Myocyte (in vitro differentiated cells): ENCODE data around the gene SDHC. TPM values are rescaled to one million over a fixed set of nuclear protein-coding genes. Genes with fewer than 3 reads are reported as not detected.

Source experiments
- DNase-seq: peaks from one replicate; pipeline ENCODE4 v3.0.0-alpha.2; 2012; ENCODE audit warnings: low read depth
- polyA plus RNA-seq: library from polyadenylated mRNA; unstranded; fragments of >200 nt; gene quantifications from one replicate; pipeline ENCODE4 v1.2.1, GENCODE V29; 2012; ENCODE audit warnings: missing spikeins
- total RNA-seq: library from RNA; depleted of rRNA; stranded (reverse); fragments of >200 nt; gene quantifications from 2 replicates; pipeline ENCODE4 v1.2.3, GENCODE V29; 2014

The SDHC gene, protein sequence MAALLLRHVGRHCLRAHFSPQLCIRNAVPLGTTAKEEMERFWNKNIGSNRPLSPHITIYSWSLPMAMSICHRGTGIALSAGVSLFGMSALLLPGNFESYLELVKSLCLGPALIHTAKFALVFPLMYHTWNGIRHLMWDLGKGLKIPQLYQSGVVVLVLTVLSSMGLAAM
- 17.8 and 40.5 TPM in 2 replicates for total RNA-seq
- 273 TPM for polyA plus RNA-seq

DNA sequence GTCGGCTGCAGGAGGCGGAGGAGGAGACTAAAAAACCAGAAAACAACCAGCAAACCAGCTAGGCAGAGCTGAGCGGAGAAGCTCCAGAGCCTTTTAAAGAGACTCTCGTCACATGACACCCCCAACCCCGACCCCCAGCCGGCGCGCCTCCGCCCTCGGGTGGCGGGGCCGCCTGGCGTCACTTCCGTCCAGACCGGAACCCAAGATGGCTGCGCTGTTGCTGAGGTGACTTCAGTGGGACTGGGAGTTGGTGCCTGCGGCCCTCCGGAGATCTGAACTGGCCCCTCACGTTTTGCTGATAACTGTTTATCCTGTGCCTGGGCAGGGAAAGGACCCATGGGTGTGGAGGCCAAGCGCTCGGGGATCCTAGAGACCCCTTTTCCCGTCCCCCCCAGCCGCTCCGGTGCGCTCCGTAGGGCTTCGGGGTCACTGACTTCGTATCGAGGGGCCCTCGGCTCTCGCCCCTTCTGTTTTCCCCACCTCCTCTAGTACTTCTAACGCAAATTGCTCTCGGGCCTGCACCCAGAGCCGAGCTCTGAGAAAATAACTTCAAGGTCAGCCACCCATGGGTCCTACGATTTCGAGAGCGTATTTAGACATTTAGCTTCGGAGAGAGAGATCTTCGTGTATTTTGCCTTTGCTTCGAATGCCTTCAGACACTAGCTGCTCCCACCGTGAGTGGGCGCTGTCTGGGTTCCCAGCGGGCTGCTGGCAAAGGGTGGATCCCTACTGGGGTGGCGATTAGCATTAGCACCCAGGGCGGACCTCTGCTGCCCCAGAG lies at the start of gene SDHC:
Gene SDHC (plus strand): TSS at position 181 of the 781 bp plus-strand sequence. CDS start 25 bp downstream, at position 206.
- DNase-seq, result peak; percentile 92

DNA sequence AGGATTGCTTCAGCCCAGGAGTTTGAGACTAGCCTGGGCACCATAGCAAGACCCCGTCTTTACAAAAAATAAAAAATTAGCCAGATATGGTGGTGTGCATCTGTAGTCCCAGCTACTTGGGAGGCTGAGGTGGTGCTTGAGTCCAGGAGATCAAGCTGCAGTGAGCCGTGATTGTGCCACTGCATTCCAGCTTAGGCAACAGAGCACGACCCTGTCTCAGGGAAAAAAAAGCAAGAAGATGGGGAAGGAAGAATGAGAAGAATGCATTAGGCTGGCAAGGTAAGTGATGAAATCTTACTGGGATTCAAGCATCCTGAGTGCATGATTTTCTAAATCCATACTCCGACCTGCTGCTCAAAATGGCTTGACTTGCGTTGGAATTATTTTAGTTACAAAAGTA lies 48.9 kb upstream of the SDHC start:
- no peak for DNase-seq

DNA sequence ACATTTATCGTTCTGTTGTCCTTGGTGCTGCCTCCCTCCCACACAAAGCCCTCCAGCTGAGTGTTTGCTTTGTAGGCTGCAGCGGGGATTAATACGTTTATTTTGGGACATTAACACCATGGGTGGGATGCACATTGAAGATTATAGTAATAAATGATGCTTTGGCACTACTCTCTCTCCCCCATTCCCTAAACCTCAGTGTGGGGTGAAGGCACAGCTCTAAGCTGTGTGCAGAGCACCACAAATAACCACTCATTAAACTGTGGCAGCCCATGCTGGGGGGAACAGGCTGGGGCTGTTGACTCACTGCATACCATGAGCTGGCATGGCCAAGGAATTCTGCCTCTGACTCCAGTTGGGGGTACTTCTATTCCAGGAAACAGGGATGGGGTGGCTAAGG lies 48.0 kb upstream of the SDHC start:
- peak; percentile 62 for DNase-seq

DNA sequence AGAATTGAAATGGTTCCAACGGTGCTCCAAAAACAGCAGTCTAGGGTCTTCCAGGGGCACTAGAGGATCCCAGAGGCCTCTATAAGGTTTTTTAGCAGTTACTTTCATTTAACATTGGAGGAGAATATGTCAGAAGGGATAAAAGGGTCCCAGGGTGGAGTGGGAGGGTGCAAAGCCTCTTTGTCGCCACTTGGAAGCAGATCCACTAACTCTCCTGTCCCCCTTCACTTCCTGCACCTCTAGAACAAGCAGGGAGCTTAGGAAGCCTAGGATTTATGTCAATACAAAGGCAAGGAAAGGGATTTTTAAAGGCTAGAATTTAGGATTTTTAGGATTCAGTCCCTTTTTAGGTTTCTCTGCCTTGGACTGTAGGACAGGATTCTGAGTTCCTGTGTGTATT lies 47.3 kb upstream of the SDHC start:
- no peak for DNase-seq

DNA sequence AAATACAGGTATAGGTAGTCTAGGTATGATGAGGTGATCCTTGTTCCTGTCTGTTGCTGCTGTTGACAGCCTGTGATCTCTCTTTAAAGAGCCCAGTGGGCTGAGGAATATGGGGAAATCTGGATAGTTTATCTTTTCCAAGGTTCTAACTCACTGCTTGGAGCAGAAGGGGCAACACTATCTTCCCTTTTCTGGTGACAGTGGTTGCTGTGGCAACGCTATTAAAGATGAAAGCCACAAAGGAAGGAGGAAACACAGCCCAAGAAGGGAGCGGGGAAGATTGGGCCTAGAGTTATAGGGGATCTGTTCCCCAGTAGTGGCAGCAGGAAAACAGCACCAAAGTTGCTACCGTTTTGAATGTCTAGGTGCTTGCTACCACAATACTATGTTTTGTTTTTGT lies 46.9 kb upstream of the SDHC start:
- no peak for DNase-seq

DNA sequence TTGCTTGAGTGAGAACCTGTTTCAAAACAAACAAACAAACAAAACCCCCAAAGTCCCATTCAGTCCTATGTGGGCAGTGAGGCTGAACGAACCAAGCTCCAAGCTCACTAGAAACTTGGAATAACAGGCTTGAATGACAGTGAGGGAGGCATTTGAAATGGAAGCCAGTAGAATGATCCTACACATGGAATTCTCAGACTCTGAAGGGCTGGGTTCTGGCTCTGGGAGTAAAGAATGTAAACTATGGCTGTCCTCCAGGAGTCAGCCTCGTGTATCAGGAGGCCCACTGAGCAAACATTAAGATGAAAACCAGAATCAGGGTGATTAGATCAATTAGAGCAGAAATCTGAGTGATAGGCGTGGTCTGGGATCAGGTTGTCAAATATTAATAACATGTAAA lies 40.8 kb upstream of the SDHC start:
- no peak for DNase-seq

DNA sequence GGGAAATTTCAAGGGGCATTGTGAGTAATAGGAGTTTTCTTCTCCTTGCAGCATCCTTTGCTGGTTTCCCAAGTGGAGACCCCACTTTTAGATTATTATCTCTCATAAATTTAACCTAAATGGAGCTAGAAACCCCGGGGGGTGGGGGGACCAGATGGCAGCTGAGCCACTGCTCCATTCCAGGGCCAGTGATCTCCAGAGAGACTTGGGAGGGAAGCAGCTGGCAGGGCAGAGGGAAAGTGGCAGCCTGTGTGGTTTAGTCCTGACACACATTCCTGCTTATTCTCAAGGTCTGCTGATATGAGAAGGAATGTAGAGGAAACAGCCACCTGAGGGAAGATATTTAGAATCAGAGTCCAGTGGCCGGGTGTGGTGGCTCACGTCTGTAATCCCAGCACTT lies 39.3 kb upstream of the SDHC start:
- peak; percentile 63 for DNase-seq

DNA sequence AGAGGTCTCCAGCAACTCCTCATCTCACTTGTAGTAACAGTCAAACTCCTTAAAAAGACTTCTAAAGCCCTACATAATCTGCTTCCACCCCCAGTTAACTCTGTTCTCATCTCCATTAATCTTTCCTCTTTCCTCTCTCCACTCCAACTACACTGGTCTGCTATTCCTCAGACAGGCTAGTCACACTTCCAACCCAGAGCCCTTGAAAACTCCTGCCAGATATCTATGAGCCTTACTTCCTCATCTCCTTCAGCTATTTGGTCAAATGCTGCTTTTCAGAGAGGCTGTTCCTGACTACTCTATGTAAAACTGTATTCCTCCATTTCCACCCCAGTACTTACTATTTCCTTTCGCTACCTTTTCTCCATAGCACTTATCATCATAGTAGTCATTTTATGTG lies 31.2 kb upstream of the SDHC start:
- no peak for DNase-seq

DNA sequence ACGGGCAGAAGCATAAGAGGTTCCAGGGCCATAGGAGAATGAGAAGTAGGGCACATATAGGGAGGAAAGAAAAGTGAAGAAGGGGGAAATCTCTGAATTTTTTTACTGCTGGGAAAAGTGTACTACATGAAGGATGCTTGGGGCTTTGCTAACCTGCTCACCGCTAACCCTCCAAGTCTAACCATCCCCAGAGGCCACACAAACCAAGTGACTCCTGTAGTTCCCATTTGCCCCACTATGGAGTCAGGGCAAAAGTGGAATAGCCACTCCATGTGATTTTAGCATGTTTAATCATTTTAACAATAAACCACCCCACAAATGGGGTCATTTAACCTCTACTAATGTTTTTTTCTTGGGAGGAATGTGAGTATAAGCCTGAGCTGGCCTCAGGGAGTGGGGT lies 29.1 kb upstream of the SDHC start:
- no peak for DNase-seq

DNA sequence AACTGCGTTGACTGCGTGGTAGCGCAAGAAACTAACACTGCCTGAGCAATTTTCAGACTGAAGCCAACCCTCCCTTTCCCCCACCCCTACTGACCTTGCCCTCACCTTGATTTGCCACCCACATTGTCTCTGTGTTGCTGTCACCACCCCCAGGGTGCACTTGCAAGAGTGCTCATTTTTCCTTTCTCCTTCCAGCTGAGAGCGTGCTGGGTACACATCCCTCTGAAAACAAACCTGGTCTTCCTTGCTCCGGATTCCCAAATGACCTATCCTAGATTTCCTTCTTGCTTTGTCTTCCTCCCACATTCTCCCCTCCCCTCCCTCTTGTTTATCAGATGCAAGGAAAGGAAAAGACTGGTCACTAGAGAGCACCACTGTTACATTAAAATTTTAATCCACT lies 28.7 kb upstream of the SDHC start:
- no peak for DNase-seq

DNA sequence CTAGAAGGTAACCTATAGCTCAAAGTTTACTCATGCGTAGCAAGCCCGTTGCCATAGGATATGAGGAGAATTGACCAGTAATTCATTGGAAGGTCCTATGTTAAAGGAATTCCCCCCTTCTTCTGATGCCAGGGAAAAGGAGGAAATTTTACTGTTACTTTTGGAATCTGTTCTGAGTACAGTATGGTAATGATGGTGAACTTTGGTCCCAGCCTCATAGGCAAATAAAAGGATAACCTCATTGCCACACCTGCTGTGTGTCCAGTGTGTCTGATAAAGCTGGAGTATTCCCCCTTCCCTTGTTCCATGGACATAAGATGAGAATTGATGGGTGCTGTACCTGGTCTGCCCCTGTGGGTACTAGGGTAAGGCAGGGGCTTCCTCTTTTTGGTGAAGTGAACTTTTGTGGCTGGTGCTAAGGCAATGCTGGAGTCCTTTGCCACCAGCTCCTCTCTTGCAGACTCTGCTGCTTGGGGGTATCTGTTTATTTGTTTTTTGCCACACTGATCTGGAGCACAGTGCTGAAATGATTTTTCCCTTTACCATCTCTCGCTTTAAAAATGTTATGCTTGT lies 26.6 kb upstream of the SDHC start:
- no peak for DNase-seq

DNA sequence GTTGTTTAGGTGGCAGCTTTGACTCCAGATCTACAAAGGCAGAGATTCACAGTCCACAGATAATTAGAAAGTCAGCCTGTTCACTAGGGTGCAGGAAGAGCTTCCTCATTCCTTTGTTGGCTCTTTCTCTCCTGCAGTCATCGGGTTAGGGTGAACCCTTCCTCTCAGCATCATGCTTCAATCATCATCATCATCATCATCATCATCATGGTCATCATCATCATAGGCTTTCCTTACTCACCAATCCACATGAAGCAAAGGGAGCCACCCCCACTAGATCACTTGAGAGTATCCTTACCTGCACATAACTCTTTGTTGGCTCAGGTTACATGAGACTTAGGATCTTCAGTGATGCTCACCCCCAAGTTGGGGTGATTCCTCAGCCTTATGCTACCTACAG lies 23.4 kb upstream of the SDHC start:
- DNase-seq, result no peak

DNA sequence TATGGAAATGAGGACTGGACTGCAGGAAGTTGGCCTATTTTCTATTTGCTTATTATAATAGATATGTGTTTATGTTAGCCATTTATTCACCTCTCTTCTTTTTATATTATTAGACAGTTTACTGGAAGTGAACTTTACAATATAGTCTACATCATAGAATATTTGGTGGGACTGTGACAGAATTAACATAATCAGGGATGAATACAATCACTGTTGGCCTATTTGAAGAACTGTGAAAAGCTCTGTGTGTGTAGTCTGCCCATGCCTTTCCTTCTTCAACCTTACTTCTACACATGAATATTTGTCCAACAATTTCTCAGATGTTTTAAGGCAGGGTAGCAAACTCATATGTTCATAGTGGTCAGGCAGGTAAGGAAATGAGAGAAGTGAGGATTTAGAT lies 16.8 kb upstream of the SDHC start:
- no peak for DNase-seq

DNA sequence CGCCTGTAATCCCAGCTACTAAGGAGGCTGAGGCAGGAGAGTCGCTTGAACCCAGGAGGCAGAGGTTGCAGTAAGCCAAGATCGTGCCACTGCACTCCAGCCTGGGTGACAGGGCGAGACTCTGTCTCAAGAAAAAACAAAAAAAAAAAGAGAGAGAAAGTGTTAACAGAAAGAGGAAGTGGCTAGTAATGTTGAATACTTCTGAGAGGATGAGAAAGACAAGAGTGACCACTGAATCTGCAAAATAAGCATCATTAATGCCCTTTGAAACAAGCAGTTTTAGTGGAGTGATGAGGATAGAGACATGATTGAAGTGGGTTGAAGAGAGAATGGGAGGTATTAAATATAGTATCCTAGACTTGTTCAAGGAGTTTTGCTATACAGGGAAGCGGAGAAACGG lies 16.1 kb upstream of the SDHC start:
- DNase-seq, result no peak

DNA sequence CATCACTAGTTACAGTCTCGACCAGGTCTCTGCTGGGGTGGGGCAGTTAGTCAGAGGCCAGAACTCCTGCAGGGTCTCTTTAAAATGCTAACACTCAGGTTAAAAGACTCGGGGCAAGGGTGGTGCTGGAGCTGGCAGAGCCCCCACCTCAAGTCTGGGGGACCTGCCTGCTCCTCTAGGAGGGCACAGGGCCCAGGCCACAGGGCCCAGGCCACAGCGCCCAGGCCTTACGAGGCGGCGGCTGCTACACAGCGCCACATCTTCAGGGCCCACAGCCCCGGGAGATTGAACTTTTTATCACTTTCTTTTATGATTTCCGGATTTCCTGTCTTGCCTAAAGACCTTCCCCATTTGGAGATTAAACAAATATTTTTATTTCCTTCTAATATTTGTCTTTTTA lies 14.8 kb upstream of the SDHC start:
- DNase-seq, result no peak

DNA sequence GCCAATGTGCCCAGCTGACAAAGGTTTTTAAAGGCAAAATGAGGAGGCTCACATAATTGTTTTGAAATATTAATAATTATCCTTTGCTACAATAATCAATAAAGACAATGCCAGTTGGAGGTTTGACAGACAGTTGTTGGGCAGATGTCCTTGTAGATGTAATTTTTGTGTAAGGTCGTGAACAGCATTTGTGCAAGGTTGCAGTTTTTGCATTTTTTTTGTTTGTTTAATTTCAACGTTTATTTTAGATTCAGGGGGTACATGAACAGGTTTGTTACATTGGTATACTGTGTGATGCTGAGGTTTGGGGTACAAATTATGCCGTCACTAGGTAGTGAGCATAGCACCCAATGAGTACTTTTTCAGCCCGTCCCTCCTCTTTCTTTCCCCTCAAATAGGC lies 13.7 kb upstream of the SDHC start:
- DNase-seq, result no peak

DNA sequence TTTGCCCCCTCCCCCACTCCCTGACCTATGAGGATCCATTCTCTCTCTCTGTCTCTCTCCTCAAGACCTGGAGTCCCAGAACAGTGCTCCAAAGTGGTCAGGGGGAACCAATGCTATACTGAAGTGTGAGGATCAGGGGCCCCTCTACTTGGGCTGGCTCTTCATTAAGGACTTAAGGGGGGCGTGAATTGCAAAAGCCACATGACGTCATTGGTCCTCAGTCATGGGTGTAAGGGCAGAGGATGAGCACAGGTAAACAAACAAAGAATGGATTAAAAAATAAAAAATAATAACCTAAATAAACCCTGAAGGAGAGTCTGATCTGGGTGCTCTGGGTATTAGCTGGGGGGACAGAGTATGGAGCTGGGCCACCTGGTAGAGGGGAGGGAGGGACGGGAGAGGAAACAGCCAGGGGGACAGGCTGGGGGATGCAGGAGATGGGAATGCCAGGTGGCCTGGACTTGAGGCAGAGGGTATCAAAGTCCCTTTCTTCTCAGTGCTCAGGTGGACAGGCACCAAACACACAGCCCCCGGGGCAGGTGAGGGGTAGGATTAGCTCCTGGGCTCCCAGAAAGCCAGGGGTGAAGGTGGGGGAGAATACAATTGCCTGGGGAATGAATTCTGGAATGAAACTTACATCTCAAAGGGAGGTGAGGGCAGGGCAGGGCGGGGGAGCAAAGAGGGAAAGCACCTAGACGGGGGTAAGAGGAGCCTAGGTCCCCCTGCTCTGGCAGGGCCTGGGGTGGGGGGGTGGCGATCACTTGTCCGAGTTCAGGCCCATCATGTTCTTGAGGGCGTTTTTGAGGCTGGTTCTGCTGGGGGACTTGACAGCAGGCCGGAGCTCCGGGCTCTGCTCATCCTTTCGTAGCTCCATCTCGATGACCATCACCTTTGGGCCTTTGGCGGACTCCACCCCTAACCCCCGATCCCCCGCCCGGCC lies 9.0 kb upstream of the SDHC start:
- DNase-seq, result no peak

DNA sequence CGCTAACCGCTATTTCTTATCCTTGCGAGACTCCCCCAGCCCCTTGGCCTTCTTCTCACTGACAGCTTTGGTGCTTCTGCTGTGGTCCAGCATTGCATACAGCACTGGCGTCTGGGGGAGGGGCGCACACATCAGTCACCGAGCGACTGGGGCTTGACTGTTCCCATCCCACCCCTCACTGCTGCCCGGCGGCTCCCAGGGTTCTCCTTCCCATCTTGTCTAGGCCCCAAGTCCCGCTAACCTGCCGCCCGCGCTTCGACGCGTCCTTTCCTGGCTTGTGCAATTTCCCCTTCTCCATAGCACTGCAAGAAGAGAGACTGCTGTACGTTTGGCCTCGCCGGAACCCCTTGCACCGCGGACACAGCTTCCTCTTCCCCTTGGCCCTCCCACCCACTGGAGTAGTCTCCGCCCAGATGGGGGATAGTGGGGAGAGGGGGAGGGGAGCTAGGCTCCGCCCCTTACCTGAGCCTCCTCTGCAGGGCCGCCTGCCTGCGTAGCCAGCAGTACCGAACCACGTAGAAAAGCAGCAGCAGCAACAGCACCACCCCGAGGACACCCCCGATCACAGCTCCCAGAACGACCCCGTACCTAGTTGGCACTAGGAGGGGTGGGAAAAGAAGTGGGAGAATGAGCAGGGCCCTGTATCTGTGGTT lies 8.2 kb upstream of the SDHC start:
- no peak for DNase-seq

DNA sequence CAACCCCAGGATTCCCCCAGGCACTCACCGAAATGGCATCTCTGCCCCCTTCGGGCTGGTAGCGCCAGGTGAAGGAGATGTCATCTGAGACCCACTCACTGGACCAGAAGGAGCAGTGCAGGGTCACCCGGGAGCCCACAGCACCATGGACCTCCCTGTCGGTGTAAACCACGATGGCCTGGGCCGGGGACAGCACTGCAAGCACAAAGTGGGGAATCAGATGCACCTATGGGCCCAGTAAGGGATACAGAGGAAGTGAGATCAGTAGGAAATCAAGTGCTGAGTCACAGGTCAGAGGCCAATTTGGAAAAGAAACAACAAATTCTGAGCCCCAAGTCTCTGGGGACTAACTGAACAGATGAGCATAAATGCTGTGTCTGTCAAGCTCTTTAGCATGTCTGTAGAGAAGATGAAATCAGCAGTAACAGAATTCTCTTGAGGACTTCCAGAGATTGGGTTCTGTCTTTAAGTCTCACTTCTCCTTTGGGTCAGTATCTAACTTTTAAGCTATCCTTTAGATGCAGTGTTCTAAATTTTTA lies 6.9 kb upstream of the SDHC start:
- peak; percentile 66 for DNase-seq

DNA sequence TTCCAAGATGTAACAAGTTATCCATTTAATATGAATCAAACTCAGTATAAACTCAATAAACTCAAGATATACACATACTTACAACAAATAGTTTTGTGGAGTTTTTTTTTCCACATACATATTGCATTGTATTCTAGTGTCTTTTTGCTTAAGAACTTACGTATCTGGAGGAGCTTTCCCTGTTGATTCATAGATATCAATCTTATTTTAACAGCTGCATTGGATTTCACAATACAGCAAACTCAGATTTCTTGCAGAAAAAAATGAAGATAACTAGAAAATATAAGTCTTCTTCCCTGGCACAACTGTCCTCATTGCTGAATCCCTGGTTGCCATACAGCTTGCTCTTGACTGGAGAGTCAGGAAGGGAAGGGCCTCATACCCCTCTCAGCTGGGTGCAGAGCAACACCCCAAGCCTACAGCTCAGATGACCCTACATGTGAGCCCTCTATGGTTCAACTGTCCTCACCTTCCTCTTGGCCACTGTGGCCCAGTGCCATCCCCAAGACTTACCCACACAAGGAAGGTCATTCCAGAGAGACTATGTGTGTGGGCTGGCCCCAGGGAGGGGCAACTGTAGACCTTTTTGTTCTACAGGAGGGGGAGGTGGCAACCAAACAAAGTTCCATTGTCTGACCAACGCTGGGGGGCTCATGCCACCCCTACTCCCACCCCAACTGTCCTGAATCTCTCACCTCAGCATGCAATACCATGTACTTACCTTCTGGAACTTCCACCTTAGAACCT lies 6.1 kb upstream of the SDHC start:
- DNase-seq, result peak; percentile 34
